Measurements from ENCODE around the gene HOOK2. TPM values are rescaled to one million over a fixed set of nuclear protein-coding genes. Genes with fewer than 3 reads are reported as not detected.
A peak's percentile ranks its signal among the peaks of the same experiment; 100 is the strongest.

The HOOK2 gene
- total and polyA plus RNA-seq, 2 of the 4 experiments (the other 2 are of a cell fraction), result 7.5 to 21.6 TPM

DNA sequence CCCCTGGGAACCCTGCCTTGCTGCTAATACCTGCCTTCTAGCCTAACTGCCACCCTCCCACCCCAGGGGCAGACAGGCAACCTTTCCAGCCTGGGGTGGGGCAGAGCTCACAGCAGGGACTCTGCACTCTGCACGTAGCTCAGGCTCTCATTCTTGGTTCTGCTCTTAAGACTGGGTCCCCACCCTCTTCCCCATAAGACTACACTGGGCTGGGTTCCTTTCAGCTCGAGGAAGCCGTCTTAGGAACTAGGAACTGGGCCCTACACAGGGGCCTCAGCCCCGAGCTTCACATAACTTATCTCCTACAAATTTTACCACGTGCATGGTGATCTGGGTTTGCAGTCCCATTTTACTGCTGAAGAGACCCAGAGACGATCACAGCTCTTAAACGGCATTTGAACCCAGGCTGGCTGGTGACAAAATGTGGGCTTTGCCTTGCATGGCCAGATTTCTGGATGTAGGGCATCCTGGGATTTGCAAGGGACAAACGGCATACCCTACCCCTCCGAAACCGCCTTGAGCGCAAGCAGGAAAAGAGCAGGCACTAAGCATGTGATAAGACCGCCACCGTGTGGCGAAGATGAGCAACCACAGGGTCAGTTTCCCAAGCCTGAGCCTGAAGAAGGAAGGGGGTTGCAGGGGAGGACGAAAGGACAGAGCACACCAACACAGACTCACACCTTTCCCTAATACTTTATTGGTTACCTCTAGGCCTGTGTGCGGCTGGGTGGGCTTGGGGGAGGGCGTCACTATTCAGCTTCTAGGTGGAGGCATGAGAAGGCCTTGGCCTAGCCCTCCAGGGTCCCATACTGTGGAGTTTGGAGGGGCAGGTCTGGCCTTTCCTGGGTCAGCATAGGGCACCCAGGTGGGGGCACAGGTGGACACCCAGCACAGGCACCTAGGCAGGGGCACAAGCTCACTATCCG lies 21.1 kb upstream of the HOOK2 start:
- no peak overlapping the region for H3K27ac ChIP-seq (ENCODE audit: insufficient read depth, low read length)
- intact Hi-C loops (cut with micrococcal nuclease), result loop anchor here (1.0 kb wide), 5 partner anchors 19 to 120 kb away; no protein-coding TSS in a partner anchor
- POLR2A ChIA-PET (ENCODE audit: unreplicated experiment), result no interaction called here

More for the DNA sequence above, 21.1 kb upstream of the HOOK2 start:
- no peak overlapping the region for H2BK5ac ChIP-seq (ENCODE audit: low read depth, low read length, poor library complexity, severe bottlenecking)
- H4K5ac ChIP-seq (ENCODE audit: low read depth, low read length), result no peak overlapping the region
- WGBS, 2 experiments (ENCODE audit: extremely low coverage in 2 of 2, insufficient read length in 1 of 2), result 19% methylated on average over 3 of the region's 18 CpGs; no CpG with 5 or more reads in 1 of the 2 experiments
- H3K4me3 ChIP-seq (ENCODE audit: insufficient read depth, low read depth, low read length), result no peak overlapping the region
- CTCF ChIA-PET, result interaction anchor here (0.6 to 4.1 kb wide), 9 partner anchors 14 to 218 kb away, joined by 3 to 30 read pairs (median 5); no protein-coding TSS in a partner anchor
- peaks cover 4 to 36% of the 10 kb centered on the region in 2 experiments; a peak in 3 of 4 replicates for H3K79me1 ChIP-seq (ENCODE audit: low read depth in 1 of 2, low read length in 2 of 2)
- H2AK9ac ChIP-seq (replicated peaks; ENCODE audit: low read depth, low read length, poor library complexity), result peak overlapping the region; percentile 86
- H3K4me2 ChIP-seq (ENCODE audit: low read depth, low read length), result no peak overlapping the region
- H2AK5ac ChIP-seq (ENCODE audit: low read depth, low read length), result peak overlapping the region; percentile 27; the same call in 1 of the 2 replicates
- in situ Hi-C loops (cut with MboI; ENCODE audit: low sequenced_read_pairs), result loop anchor here (25.0 kb wide), 1 partner anchor 1041 kb away; no protein-coding TSS in a partner anchor
- DNase-seq, result peak; percentile 81
- H3K23ac ChIP-seq (ENCODE audit: low read depth, low read length), result no peak overlapping the region
- peak; percentile 51; the same call in 1 of the 2 replicates for TF ChIP-seq MAZ (IDR thresholded peaks at IDR 0.05; ENCODE audit: borderline replicate concordance, low read depth, low read length)
- no peak for TF ChIP-seq CEBPB (IDR thresholded peaks at IDR 0.05; ENCODE audit: low read depth, low read length)
- peak; percentile 99 for TF ChIP-seq RAD21 (IDR thresholded peaks at IDR 0.05; ENCODE audit: low read length)
- TF ChIP-seq BHLHE40 (IDR thresholded peaks at IDR 0.05; ENCODE audit: low read depth, low read length), result no peak
- TF ChIP-seq, protein P1, sequence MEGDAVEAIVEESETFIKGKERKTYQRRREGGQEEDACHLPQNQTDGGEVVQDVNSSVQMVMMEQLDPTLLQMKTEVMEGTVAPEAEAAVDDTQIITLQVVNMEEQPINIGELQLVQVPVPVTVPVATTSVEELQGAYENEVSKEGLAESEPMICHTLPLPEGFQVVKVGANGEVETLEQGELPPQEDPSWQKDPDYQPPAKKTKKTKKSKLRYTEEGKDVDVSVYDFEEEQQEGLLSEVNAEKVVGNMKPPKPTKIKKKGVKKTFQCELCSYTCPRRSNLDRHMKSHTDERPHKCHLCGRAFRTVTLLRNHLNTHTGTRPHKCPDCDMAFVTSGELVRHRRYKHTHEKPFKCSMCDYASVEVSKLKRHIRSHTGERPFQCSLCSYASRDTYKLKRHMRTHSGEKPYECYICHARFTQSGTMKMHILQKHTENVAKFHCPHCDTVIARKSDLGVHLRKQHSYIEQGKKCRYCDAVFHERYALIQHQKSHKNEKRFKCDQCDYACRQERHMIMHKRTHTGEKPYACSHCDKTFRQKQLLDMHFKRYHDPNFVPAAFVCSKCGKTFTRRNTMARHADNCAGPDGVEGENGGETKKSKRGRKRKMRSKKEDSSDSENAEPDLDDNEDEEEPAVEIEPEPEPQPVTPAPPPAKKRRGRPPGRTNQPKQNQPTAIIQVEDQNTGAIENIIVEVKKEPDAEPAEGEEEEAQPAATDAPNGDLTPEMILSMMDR (conservative IDR thresholded peaks at IDR 0.05; ENCODE audit: low read depth, low read length), result peak; percentile 98; the same call in 1 of the 2 replicates
- peak; percentile 76; the same call in 1 of the 2 replicates for TF ChIP-seq POLR2A (IDR thresholded peaks at IDR 0.05; ENCODE audit: low read depth, low read length)
- peak; percentile 94 for TF ChIP-seq SMC3 (IDR thresholded peaks at IDR 0.05; ENCODE audit: low read depth, low read length)
- TF ChIP-seq CHD1 (IDR thresholded peaks at IDR 0.05; ENCODE audit: low read depth, low read length), result peak; percentile 72; the same call in 1 of the 2 replicates
- H3K18ac ChIP-seq (ENCODE audit: low read depth, low read length), result no peak overlapping the region
- H4K8ac ChIP-seq (ENCODE audit: low read depth in 2 of 2, low read length in 2 of 2), result peak overlapping the region in 1 of 2 experiments; percentile 37; a peak in 1 of 4 replicates
- no peak overlapping the region for H3K9ac ChIP-seq (ENCODE audit: low read depth, low read length)
- H3K4me1 ChIP-seq (ENCODE audit: control insufficient read depth, insufficient read depth, low read length), result peaks cover 6% of the 10 kb centered on the region
- H3K27me3 ChIP-seq (ENCODE audit: control insufficient read depth, insufficient read depth, low read length), result no peaks in the 10 kb centered on the region
- peak overlapping the region; percentile 69 for H2AFZ ChIP-seq (replicated peaks; ENCODE audit: low read length, poor library complexity)
- H3K56ac ChIP-seq (ENCODE audit: extremely low read depth, insufficient read depth, low read length), result no peak overlapping the region
- no peaks in the 10 kb centered on the region for H3K9me3 ChIP-seq (ENCODE audit: control insufficient read depth, insufficient read depth, low read length)
- H4K91ac ChIP-seq (ENCODE audit: insufficient read depth, low read depth, low read length), result no peak overlapping the region
- no peak overlapping the region for H2BK120ac ChIP-seq (ENCODE audit: low read depth, low read length)
- peak; percentile 38 for ATAC-seq (ENCODE audit: low read depth)
- no peaks in the 10 kb centered on the region for H3K9me1 ChIP-seq (ENCODE audit: insufficient read depth, low read length)
- peaks cover 19% of the 10 kb centered on the region for H4K20me1 ChIP-seq (ENCODE audit: insufficient read depth, low read length)
- dilution Hi-C loops (cut with HindIII; ENCODE audit: low sequenced_read_pairs, unreplicated experiment), result no loop called here
- H3K14ac ChIP-seq (replicated peaks; ENCODE audit: low read depth, low read length), result no peak overlapping the region
- H2BK20ac ChIP-seq (ENCODE audit: low read depth, low read length), result no peak overlapping the region
- no TSS peak for BruUV-seq (replicated peaks)
- H3K36me3 ChIP-seq (ENCODE audit: control insufficient read depth, insufficient read depth, low read length), result peaks cover 9% of the 10 kb centered on the region
- H3K4ac ChIP-seq (ENCODE audit: low read depth, low read length), result peak overlapping the region; percentile 19
- no peak overlapping the region for H2BK15ac ChIP-seq (ENCODE audit: low read depth, low read length)
